B cell (primary cell): Measurements from ENCODE around the gene APLF. TPM values are rescaled to one million over a fixed set of nuclear protein-coding genes. Genes with fewer than 3 reads are reported as not detected.
"Not testable (repeated sequence)": the region's sequence is repeated elsewhere in the genome, so short reads cannot be mapped to it uniquely, and the experiment has no call there.

Experiments
- ATAC-seq: fragments of 200-7000 bp; cut with Tn5 transposase; one replicate; pipeline ENCODE4 v1.10.0; 2021; ENCODE audit warnings: low read depth, mild to moderate bottlenecking, moderate number of reproducible peaks, moderate library complexity
- CTCF ChIA-PET: fragments of 350-600 bp; sonication (Branson Sonifier 250); formaldehyde crosslinking; loops from one replicate; lab custom pipeline; 2021; ENCODE audit warnings: antibody characterized with exemption, inconsistent platforms; lab: Charles Lee
- POLR2A ChIA-PET: fragments of 350-600 bp; sonication (Branson Sonifier 250); formaldehyde crosslinking; loops from one replicate; lab custom pipeline; 2021; ENCODE audit warnings: antibody characterized with exemption; lab: Charles Lee
- DNase-seq: peaks from one replicate; pipeline ENCODE4 v3.0.0; 2013
- H2AFZ ChIP-seq: 2 replicates; pipeline ENCODE4 v1.6.1; 2012; ENCODE audit warnings: mild to moderate bottlenecking, low read depth, low read length; ENCODE audit not compliant: insufficient read depth, poor library complexity, severe bottlenecking
- H3K27ac ChIP-seq, 2 donors: 1 replicate in 1 of 2; 2 replicates in 1 of 2; pipeline ENCODE4 v1.5.1; 2012 to 2013; ENCODE audit warnings: low read length in 2 of 2, mild to moderate bottlenecking in 2 of 2, moderate library complexity in 1 of 2
- H3K27me3 ChIP-seq, 4 experiments: fragments of 200-600 bp in 1 of 4; sonication (generic) in 1 of 4; replicated peaks in 1 of 4; 1 replicate in 2 of 4; 2 replicates in 2 of 4; pipeline versions ENCODE4 v1.6.1 to v1.7.0; 2013 to 2016; ENCODE audit warnings: low read length in 3 of 4, mild to moderate bottlenecking in 2 of 4, mixed read lengths in 1 of 4, moderate library complexity in 1 of 4; ENCODE audit not compliant: insufficient read depth in 4 of 4, control insufficient read depth in 3 of 4; ENCODE audit errors: control extremely low read depth in 1 of 4
- H3K36me3 ChIP-seq, 2 experiments: replicated peaks in 1 of 2; 1 replicate in 1 of 2; 2 replicates in 1 of 2; pipeline versions ENCODE4 v1.6.1 to v1.7.1; 2013; ENCODE audit warnings: low read length in 1 of 2; ENCODE audit not compliant: insufficient read depth in 2 of 2, control insufficient read depth in 1 of 2; ENCODE audit errors: control extremely low read depth in 1 of 2, extremely low read depth in 1 of 2
- H3K4me1 ChIP-seq, 2 donors: fragments of 200-600 bp in 1 of 2; sonication (generic) in 1 of 2; 1 replicate in 1 of 2; 2 replicates in 1 of 2; pipeline versions ENCODE4 v1.5.1 to v1.6.1; 2013 to 2017; ENCODE audit warnings: low read length in 2 of 2; ENCODE audit not compliant: control insufficient read depth in 2 of 2, insufficient read depth in 2 of 2
- H3K4me2 ChIP-seq: replicated peaks from 2 replicates; pipeline ENCODE3; 2012; ENCODE audit warnings: mild to moderate bottlenecking, low read depth, low read length; ENCODE audit not compliant: poor library complexity, severe bottlenecking
- H3K4me3 ChIP-seq, 5 experiments: fragments of 200-600 bp in 1 of 5; sonication (generic) in 1 of 5; 1 replicate in 3 of 5; 2 replicates in 2 of 5; pipeline versions ENCODE4 v1.5.1 to v1.7.0; 2011 to 2016; ENCODE audit warnings: low read length in 4 of 5, mild to moderate bottlenecking in 4 of 5, low read depth in 2 of 5, control low read depth in 1 of 5, moderate library complexity in 1 of 5; ENCODE audit not compliant: insufficient read depth in 1 of 5; ENCODE audit errors: control extremely low read depth in 1 of 5, extremely low read depth in 1 of 5
- H3K79me2 ChIP-seq: fragments of 200-600 bp; sonication (generic); one replicate; pipeline ENCODE4 v1.6.0; 2016; ENCODE audit warnings: low read length; ENCODE audit not compliant: control insufficient read depth, insufficient read depth
- H3K9ac ChIP-seq: fragments of 200-600 bp; sonication (generic); 2 replicates; pipeline ENCODE4 v1.6.1; 2017; ENCODE audit warnings: mild to moderate bottlenecking, low read length, moderate library complexity
- H3K9me3 ChIP-seq, 3 donors: one replicate each; pipeline versions ENCODE4 v1.6.1 to v1.7.1; 2013; ENCODE audit warnings: low read length in 2 of 3; ENCODE audit not compliant: control insufficient read depth in 2 of 3, insufficient read depth in 1 of 3; ENCODE audit errors: control extremely low read depth in 1 of 3
- H4K20me1 ChIP-seq: 2 replicates; pipeline ENCODE4 v1.6.0; 2012; ENCODE audit warnings: mild to moderate bottlenecking, low read length; ENCODE audit not compliant: insufficient read depth, control insufficient read depth, poor library complexity, severe bottlenecking
- H3K27ac Mint-ChIP-seq: one replicate; pipeline ENCODE4 v1.8.0; 2021; ENCODE audit warnings: mixed read lengths
- H3K27me3 Mint-ChIP-seq: one replicate; pipeline ENCODE4 v1.8.0; 2021; ENCODE audit warnings: mixed read lengths
- H3K4me1 Mint-ChIP-seq: one replicate; pipeline ENCODE4 v1.8.0; 2021; ENCODE audit warnings: mixed read lengths
- H3K4me3 Mint-ChIP-seq: one replicate; pipeline ENCODE4 v1.8.0; 2021; ENCODE audit warnings: mixed read lengths
- H3K9me3 Mint-ChIP-seq: one replicate; pipeline ENCODE4 v1.8.0; 2022; ENCODE audit warnings: mixed read lengths; ENCODE audit not compliant: insufficient read depth
- WGBS: methylation state at CpG from one replicate; pipeline ENCODE4 v1.1.5; 2013; ENCODE audit warnings: missing lambda C conversion rate; ENCODE audit not compliant: insufficient coverage; 5-methylcytosine and 5-hydroxymethylcytosine counted together
- intact Hi-C: fragments of 100-400 bp; cut with micrococcal nuclease; formaldehyde crosslinking; loops from one replicate; pipeline ENCODE4 v1.10.0; 2022
- polyA plus RNA-seq: library from polyadenylated mRNA; depleted of rRNA; stranded (reverse); fragments of >200 nt; gene quantifications from 2 replicates; pipeline ENCODE4 v1.2.3, GENCODE V29; 2012
- total RNA-seq, 2 donors: library from RNA; stranded (reverse); fragments of 120-200 nt in 1 of 2; gene quantifications; 1 replicate in 1 of 2; 2 replicates in 1 of 2; pipeline versions ENCODE4 v1.2.3 to v1.2.4, GENCODE V29; 2013 to 2022

Gene APLF
- total and polyA plus RNA-seq, 2 donors (not counting 1 experiment from before 2014, with no cell fraction given), result 1.3 to 6.3 TPM

DNA sequence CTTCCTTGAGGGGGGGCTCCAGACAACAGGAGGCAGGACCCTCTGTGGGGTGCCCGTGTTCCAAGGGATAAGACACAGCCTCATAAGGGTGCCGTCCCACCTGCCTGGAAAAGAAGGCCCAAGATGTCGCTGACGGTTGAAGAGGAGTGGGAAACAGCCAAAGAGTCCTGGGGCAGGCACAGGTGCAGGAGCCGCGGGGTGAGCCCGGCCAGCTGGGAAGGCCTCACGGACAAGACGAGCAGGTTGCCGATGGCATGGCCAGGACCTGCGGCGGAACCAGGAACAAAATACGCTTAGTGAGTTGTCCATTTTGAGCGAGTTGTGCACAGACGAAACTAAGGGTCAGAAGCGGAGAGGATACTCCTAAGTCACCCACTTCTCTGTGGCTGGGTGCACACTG lies 61.8 kb downstream of the APLF start:
- DNase-seq, H3K9ac ChIP-seq, H4K20me1 ChIP-seq, H3K4me3 Mint-ChIP-seq, POLR2A ChIA-PET, H3K9me3 Mint-ChIP-seq, H3K4me1 ChIP-seq, H3K9me3 ChIP-seq, H2AFZ ChIP-seq, H3K27me3 ChIP-seq, CTCF ChIA-PET, H3K27ac Mint-ChIP-seq, H3K27ac ChIP-seq, H3K4me2 ChIP-seq, H3K79me2 ChIP-seq, H3K4me1 Mint-ChIP-seq, ATAC-seq, intact Hi-C loops, H3K27me3 Mint-ChIP-seq, H3K4me3 ChIP-seq, H3K36me3 ChIP-seq: not testable (repeated sequence)
- WGBS, result 96% methylated on average over 13 of the region's 16 CpGs

DNA sequence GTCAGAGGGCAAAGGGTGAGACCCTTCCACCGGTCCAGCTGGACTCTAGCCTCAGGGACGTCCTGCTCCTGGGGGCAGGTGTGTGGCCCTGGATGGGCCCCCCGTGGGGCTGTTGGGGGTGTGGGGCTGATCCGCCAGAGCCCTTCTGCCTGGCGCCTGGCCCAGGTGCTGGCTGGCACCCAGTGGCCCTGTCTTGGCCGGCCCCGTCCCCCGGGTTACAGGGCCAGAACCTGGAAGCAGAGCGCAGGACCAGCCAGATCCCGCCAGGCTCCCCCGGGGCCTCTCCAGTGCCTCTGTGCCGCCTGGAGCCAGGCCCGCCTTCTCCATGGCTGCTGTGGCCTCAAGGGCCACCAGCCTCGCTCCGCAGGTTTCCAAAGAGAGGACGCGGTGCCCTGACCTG lies 62.3 kb downstream of the APLF start:
- H3K27me3 ChIP-seq, H3K36me3 ChIP-seq, H3K27me3 Mint-ChIP-seq, H3K27ac ChIP-seq, H3K4me3 Mint-ChIP-seq, H3K9me3 Mint-ChIP-seq, H3K4me1 ChIP-seq, H3K27ac Mint-ChIP-seq, DNase-seq, intact Hi-C loops, CTCF ChIA-PET, ATAC-seq, H3K9ac ChIP-seq, H4K20me1 ChIP-seq, H3K4me2 ChIP-seq, POLR2A ChIA-PET, H3K9me3 ChIP-seq, H3K4me1 Mint-ChIP-seq, H2AFZ ChIP-seq, H3K79me2 ChIP-seq, H3K4me3 ChIP-seq: not testable (repeated sequence)
- 100% methylated on average over 1 of the region's 17 CpGs for WGBS
